ENCODE measurements around the gene TRAF7.

TRAF7 gene

DNA sequence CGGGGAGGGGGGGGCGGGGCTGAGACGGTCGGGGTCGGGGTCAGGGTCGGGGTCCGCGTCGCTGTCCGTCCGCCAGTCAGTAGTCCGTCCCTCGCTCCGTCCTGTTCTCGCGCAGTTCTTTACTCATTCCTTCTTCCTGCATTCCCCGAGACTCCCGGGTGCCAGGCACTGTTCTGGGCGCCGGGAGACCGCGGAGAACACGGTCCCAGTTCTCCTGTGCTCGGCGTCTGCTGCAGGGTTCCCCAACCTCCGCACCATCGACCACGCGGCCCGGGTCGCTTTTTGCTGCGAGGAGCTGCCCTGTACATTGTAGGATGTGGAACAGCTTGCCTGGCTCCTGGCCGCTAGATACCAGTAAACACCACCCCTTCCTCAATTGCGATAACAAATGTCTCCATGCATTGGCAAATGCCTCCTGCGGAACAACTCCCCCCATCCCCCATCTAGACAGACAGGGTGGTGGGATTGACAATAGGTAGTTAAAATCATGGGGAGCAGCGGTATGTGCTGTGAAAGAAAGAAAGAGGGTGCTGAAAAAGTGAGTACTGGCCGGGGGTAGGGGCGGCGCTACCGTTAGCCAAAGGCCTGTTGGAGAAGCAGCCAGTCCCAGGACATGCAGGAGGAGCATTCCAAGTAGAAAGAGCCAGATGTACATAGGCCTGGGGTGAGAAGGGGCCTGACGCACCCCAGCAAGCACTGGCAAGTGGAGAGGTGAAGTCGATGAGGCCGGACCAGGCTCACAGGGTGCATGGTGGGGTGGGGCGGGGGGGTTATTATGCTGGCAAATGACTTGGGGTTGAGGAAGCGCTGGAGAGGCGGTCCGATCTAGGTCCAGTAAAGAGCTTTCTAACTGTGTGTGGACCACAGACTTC lies 631 bp downstream of the TRAF7 start:
- H3K36me3 ChIP-seq (ENCODE audit: control insufficient read depth in 5 of 5, insufficient read depth in 5 of 5, low read length in 5 of 5): peaks cover 0 to 10% (median 5%) of the 10 kb centered on the region in 5 donors
- no peaks in the 10 kb centered on the region for H3K27me3 ChIP-seq (ENCODE audit: control insufficient read depth in 5 of 5, insufficient read depth in 4 of 5, low read length in 5 of 5)
- peak overlapping the region; percentile 46 for H3K27ac ChIP-seq (ENCODE audit: low read depth, low read length)
- H3K4me3 ChIP-seq (ENCODE audit: low read depth in 1 of 5, low read length in 5 of 5): peak overlapping the region; percentile 75 to 86 (median 81)
- no peaks in the 10 kb centered on the region for H3K9me3 ChIP-seq (ENCODE audit: control insufficient read depth in 5 of 5, low read length in 5 of 5)
- peak overlapping the region in 4 of 5 donors; percentile 75 to 89 (median 82) for H3K9ac ChIP-seq (ENCODE audit: low read length in 5 of 5)
- H3K4me1 ChIP-seq (ENCODE audit: control insufficient read depth in 5 of 5, insufficient read depth in 5 of 5, low read length in 5 of 5): peaks cover 10 to 91% (median 82%) of the 10 kb centered on the region in 5 donors

DNA sequence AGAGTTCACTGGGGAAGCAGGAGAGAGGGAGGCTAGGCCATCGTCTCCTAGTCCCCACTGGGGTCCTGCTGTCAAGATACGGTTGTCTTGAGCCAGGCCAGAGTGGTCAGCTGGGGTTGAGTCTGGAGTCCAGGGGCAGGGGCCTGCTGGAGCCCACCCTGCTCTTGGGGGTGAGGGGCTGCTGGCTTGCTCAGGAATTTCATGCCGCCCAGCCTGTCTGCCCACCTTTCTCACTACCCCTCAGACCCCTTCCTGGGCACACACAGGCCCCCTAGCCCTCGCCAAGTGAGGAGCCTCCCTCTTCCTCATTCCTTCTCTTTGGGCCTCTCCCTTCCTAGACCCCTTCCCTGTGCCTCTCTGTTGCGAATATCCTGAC lies 1.3 kb downstream of the TRAF7 start:
- Histone ChIP-seq H3K27me3 (ENCODE audit: control insufficient read depth in 5 of 5, insufficient read depth in 4 of 5, low read length in 5 of 5) (no peaks in the 10 kb centered on the region), H3K9ac (ENCODE audit: low read length in 5 of 5) (peak overlapping the region in 3 of 5 donors; percentile 17 to 84 (median 51)), H3K9me3 (ENCODE audit: control insufficient read depth in 5 of 5, low read length in 5 of 5) (no peaks in the 10 kb centered on the region), H3K36me3 (ENCODE audit: control insufficient read depth in 5 of 5, insufficient read depth in 5 of 5, low read length in 5 of 5) (peaks cover 0 to 4% (median under 1%) of the 10 kb centered on the region in 5 donors), H3K4me1 (ENCODE audit: control insufficient read depth in 5 of 5, insufficient read depth in 5 of 5, low read length in 5 of 5) (peaks cover 8 to 91% (median 83%) of the 10 kb centered on the region in 5 donors), H3K27ac (ENCODE audit: low read depth, low read length) (no peak overlapping the region), H3K4me3 (ENCODE audit: low read depth in 1 of 5, low read length in 5 of 5) (peak overlapping the region; percentile 75 to 86 (median 81))

DNA sequence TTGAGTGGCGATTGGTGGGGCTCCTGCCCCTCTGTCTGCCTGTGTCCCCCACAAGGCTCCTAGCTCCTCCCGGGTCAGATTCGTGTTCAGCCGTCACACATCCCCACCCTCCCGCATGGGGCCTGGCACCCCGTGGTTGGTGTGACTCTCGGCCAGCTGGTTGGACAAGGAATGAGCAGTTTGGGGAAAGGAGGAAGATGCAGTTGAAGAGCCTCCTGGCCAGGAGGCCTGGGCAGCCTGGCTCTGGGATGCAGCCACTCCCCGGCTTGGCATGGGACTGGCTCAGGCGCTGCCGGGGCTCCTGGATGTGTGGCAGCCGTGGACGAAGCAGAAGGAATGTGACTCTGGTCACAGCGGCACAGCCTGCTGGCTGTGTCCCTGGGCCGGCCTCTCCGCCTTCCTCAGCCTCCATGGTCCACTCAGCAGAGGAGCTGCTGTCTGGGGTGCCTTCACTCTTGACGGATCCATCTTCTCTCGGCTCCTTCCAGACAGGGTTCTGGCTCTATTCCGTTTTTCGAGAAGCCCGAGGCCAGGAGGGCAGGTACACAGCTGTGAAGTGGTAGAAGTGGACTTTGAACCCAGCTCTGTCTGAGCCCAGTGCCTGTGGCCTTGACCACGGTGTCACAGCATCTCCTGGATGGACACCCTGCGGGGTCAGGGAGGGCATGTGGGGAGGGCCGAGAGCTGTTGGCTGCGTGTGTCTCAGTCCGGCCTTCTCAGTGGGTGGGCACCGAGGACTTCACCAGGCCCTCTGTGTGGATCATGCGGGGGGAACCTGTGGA lies 2.1 kb downstream of the TRAF7 start:
- Histone ChIP-seq H3K4me3 (ENCODE audit: low read depth in 1 of 5, low read length in 5 of 5) (no peak overlapping the region), H3K27me3 (ENCODE audit: control insufficient read depth in 5 of 5, insufficient read depth in 4 of 5, low read length in 5 of 5) (no peaks in the 10 kb centered on the region), H3K9ac (ENCODE audit: low read length in 5 of 5) (peak overlapping the region in 3 of 5 donors; percentile 31 to 48 (median 41)), H3K36me3 (ENCODE audit: control insufficient read depth in 5 of 5, insufficient read depth in 5 of 5, low read length in 5 of 5) (no peaks in the 10 kb centered on the region), H3K27ac (ENCODE audit: low read depth, low read length) (no peak overlapping the region), H3K4me1 (ENCODE audit: control insufficient read depth in 5 of 5, insufficient read depth in 5 of 5, low read length in 5 of 5) (peaks cover 8 to 85% (median 77%) of the 10 kb centered on the region in 5 donors), H3K9me3 (ENCODE audit: control insufficient read depth in 5 of 5, low read length in 5 of 5) (no peaks in the 10 kb centered on the region)

DNA sequence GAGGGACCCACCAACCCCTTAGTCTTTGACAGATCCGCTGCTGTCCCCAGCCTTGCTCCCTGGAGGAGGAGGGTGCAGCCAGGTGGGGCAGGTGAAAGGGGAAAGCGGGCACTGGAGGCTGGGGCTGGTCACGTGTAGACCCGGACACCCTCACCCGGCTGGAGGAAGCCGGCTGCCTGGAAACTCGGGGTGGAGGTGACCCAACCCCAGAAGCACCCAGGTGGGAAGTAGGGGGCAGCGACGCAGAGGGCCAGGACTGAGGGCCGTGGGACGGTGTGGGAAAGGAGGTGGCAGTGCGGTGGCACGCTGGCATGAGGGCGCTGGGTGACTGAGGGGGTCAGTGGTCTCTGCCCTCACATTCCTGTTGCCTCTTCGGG lies 2.7 kb downstream of the TRAF7 start:
- Histone ChIP-seq H3K9me3 (ENCODE audit: control insufficient read depth in 5 of 5, low read length in 5 of 5) (no peaks in the 10 kb centered on the region), H3K36me3 (ENCODE audit: control insufficient read depth in 5 of 5, insufficient read depth in 5 of 5, low read length in 5 of 5) (no peaks in the 10 kb centered on the region), H3K4me1 (ENCODE audit: control insufficient read depth in 5 of 5, insufficient read depth in 5 of 5, low read length in 5 of 5) (peaks cover 8 to 79% (median 71%) of the 10 kb centered on the region in 5 donors), H3K9ac (ENCODE audit: low read length in 5 of 5) (peak overlapping the region in 1 of 5 donors; percentile 31), H3K4me3 (ENCODE audit: low read depth in 1 of 5, low read length in 5 of 5) (no peak overlapping the region), H3K27me3 (ENCODE audit: control insufficient read depth in 5 of 5, insufficient read depth in 4 of 5, low read length in 5 of 5) (no peaks in the 10 kb centered on the region), H3K27ac (ENCODE audit: low read depth, low read length) (peak overlapping the region; percentile 37)

DNA sequence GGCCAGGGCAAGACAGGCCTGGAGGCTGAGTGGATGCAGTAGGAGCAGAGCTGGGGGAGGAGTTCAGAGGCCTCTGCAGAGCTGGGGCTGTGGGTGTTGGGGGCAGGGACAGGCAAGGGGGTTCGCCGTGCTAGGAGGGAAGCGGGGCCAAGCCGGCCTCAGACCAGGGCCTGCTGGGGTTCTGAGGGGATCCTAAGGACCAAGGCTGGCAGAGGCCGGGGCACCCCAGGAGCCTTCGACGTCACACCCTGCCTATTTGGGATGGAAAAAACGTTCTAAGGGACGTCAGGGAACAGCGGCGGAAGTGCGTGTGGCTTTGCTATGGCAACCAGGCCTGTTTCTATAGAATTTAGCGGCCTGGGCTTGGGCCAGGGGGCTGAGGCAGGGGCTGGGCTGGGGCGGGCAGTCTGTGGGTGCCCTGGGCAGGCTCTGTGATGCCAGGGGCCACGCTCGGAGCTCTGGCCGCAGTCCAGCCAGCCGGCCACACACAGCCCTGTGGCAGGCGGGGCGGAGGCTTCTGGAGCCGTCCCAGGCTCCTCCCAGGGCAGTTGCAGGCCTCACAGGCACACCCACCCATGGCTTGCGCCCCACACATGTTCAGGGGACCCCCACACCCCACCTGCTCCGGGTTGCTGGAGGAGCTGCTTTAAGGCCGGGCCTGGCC lies 3.7 kb downstream of the TRAF7 start:
- Histone ChIP-seq H3K27ac (ENCODE audit: low read depth, low read length) (peak overlapping the region; percentile 37), H3K27me3 (ENCODE audit: control insufficient read depth in 5 of 5, insufficient read depth in 4 of 5, low read length in 5 of 5) (no peaks in the 10 kb centered on the region), H3K9me3 (ENCODE audit: control insufficient read depth in 5 of 5, low read length in 5 of 5) (no peaks in the 10 kb centered on the region), H3K4me3 (ENCODE audit: low read depth in 1 of 5, low read length in 5 of 5) (peak overlapping the region in 4 of 5 donors; percentile 18 to 40 (median 36)), H3K4me1 (ENCODE audit: control insufficient read depth in 5 of 5, insufficient read depth in 5 of 5, low read length in 5 of 5) (peaks cover 3 to 68% (median 61%) of the 10 kb centered on the region in 5 donors), H3K36me3 (ENCODE audit: control insufficient read depth in 5 of 5, insufficient read depth in 5 of 5, low read length in 5 of 5) (peaks cover 0 to 2% (median 0%) of the 10 kb centered on the region in 5 donors), H3K9ac (ENCODE audit: low read length in 5 of 5) (peak overlapping the region in 4 of 5 donors; percentile 15 to 62 (median 32))

DNA sequence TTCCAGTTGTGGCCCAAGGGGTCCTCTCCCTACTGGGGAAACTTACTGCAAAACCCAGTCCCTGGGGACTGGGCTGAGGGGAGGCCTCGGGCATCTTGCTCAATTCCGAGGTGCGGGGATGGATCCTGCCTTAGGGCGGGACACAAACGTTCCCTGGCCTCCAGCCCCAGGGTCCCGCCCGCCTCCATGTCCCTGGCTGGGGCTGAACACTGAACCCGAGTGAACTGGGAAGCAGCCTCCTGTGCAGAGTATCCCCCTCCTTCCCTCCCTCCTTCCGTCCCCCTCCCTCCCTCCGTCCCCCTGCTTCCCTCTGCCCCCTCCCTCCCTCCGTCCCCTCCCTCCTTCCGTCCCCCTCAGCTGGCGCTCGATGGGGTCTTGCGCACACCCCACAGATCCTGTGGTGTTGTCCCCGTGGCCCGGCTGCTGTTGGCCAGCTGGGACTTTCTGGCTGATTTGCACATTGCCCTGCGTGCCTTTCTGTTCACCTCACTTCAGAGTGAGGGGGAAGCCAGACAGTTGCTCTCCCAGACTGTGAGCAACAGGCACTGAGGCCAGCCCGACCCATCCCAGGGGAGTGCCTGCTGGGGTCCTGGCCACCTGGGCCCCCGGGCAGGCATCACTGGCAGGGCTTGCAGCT lies 5.5 kb downstream of the TRAF7 start:
- no peaks in the 10 kb centered on the region for H3K27me3 ChIP-seq (ENCODE audit: control insufficient read depth in 5 of 5, insufficient read depth in 4 of 5, low read length in 5 of 5)
- no peak overlapping the region for H3K27ac ChIP-seq (ENCODE audit: low read depth, low read length)
- H3K36me3 ChIP-seq (ENCODE audit: control insufficient read depth in 5 of 5, insufficient read depth in 5 of 5, low read length in 5 of 5): peaks cover 0 to 8% (median 6%) of the 10 kb centered on the region in 5 donors
- H3K4me3 ChIP-seq (ENCODE audit: low read depth in 1 of 5, low read length in 5 of 5): peak overlapping the region in 1 of 5 donors; percentile 29
- peak overlapping the region in 1 of 5 donors; percentile 42 for H3K9ac ChIP-seq (ENCODE audit: low read length in 5 of 5)
- no peaks in the 10 kb centered on the region for H3K9me3 ChIP-seq (ENCODE audit: control insufficient read depth in 5 of 5, low read length in 5 of 5)
- H3K4me1 ChIP-seq (ENCODE audit: control insufficient read depth in 5 of 5, insufficient read depth in 5 of 5, low read length in 5 of 5): peaks cover 3 to 58% (median 52%) of the 10 kb centered on the region in 5 donors

DNA sequence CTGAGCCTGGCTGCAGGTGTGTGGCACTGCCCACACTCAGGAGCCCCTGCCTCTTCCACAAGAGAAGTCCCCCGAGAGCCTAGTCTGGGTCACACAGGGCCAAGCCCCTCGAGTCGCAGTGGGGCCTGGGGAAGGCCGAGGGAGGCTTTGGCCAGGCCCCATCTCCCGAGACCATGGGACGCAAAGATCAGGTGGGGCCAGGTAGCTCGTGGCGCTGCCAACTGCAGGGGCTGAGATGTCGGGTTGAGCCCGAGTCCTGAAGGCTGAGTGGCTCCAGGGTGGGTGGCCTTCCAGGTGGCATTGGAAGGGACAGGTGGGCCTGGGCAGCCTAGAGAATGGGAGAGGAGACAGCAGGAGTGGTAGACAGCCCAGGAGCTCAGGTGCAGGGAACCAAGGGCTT lies 6.3 kb downstream of the TRAF7 start:
- H3K9me3 ChIP-seq (ENCODE audit: control insufficient read depth in 5 of 5, low read length in 5 of 5): no peaks in the 10 kb centered on the region
- H3K4me1 ChIP-seq (ENCODE audit: control insufficient read depth in 5 of 5, insufficient read depth in 5 of 5, low read length in 5 of 5): peaks cover 3 to 49% (median 43%) of the 10 kb centered on the region in 5 donors
- no peak overlapping the region for H3K9ac ChIP-seq (ENCODE audit: low read length in 5 of 5)
- no peaks in the 10 kb centered on the region for H3K27me3 ChIP-seq (ENCODE audit: control insufficient read depth in 5 of 5, insufficient read depth in 4 of 5, low read length in 5 of 5)
- H3K27ac ChIP-seq (ENCODE audit: low read depth, low read length): no peak overlapping the region
- peaks cover 0 to 16% (median 12%) of the 10 kb centered on the region in 5 donors for H3K36me3 ChIP-seq (ENCODE audit: control insufficient read depth in 5 of 5, insufficient read depth in 5 of 5, low read length in 5 of 5)
- H3K4me3 ChIP-seq (ENCODE audit: low read depth in 1 of 5, low read length in 5 of 5): no peak overlapping the region

DNA sequence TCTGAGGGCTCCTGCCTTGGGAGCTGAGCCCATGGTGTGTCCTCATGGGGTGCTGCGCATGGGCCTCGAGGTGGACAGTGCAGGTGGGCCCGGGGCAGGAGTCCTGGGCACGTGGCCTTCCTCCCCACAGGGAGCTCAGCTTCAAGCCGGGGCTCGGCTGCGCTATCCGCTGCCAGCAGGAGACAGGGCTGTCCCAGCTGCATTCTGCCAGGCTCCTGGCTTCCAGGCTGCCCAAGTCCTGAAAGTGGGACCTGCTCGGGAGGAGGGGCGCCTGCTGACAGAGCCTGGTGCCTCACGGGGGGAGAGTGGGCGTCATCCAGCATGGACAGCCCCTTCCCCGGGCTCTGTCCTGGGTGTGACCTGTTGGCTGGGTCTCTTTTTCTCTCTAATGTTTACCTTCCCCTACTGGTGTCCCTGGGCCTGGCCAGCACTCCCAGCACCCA lies 7.1 kb downstream of the TRAF7 start:
- no peaks in the 10 kb centered on the region for H3K27me3 ChIP-seq (ENCODE audit: control insufficient read depth in 5 of 5, insufficient read depth in 4 of 5, low read length in 5 of 5)
- H3K36me3 ChIP-seq (ENCODE audit: control insufficient read depth in 5 of 5, insufficient read depth in 5 of 5, low read length in 5 of 5): peaks cover 0 to 23% (median 19%) of the 10 kb centered on the region in 5 donors
- H3K27ac ChIP-seq (ENCODE audit: low read depth, low read length): no peak overlapping the region
- H3K9ac ChIP-seq (ENCODE audit: low read length in 5 of 5): no peak overlapping the region
- H3K4me1 ChIP-seq (ENCODE audit: control insufficient read depth in 5 of 5, insufficient read depth in 5 of 5, low read length in 5 of 5): peaks cover 0 to 41% (median 36%) of the 10 kb centered on the region in 5 donors
- no peak overlapping the region for H3K4me3 ChIP-seq (ENCODE audit: low read depth in 1 of 5, low read length in 5 of 5)
- no peaks in the 10 kb centered on the region for H3K9me3 ChIP-seq (ENCODE audit: control insufficient read depth in 5 of 5, low read length in 5 of 5)

DNA sequence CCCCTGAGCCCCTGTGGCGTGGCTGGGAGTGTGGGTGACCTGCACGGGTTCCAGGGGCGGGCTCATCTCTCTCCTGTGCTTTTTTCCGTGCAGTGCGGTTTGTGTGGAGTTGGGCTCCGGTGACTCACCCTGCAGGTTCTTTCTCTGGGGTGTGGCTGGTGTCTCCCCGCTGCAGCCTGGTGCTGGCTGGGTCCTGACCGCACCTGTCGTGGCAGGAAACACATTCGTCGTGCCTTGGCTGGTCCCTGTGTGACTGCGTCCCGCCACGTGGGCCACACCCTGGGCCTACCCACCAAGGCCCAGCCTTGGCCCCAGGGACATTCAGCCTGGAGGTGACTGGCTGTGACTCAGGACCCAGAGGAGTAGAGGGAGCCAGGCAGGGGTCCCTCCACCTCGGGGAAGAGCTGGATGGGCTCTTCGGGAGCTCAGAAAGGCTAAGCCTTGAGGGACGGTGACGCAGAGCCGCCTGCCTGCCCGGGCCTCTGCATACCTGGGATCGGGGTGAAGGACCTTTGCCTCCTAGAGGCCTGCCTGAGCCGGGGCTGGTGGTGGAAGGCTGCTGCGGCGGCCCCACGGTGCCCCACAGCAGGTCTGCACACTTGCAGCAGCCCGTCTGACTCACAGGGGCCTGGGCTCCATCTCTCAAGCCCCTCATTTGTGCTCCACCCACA lies 7.8 kb downstream of the TRAF7 start:
- H3K27ac ChIP-seq (ENCODE audit: low read depth, low read length): no peak overlapping the region
- no peaks in the 10 kb centered on the region for H3K27me3 ChIP-seq (ENCODE audit: control insufficient read depth in 5 of 5, insufficient read depth in 4 of 5, low read length in 5 of 5)
- no peak overlapping the region for H3K9ac ChIP-seq (ENCODE audit: low read length in 5 of 5)
- no peak overlapping the region for H3K4me3 ChIP-seq (ENCODE audit: low read depth in 1 of 5, low read length in 5 of 5)
- no peaks in the 10 kb centered on the region for H3K9me3 ChIP-seq (ENCODE audit: control insufficient read depth in 5 of 5, low read length in 5 of 5)
- peaks cover 0 to 30% (median 25%) of the 10 kb centered on the region in 5 donors for H3K36me3 ChIP-seq (ENCODE audit: control insufficient read depth in 5 of 5, insufficient read depth in 5 of 5, low read length in 5 of 5)
- peaks cover 0 to 34% (median 29%) of the 10 kb centered on the region in 5 donors for H3K4me1 ChIP-seq (ENCODE audit: control insufficient read depth in 5 of 5, insufficient read depth in 5 of 5, low read length in 5 of 5)
